WTC11 (cell line): ENCODE measurements around the gene AP5B1.

Source experiments
- CBFB ChIP-seq: sonication (generic); formaldehyde crosslinking; IDR thresholded peaks from 2 replicates; pipeline ENCODE4 v1.8.1; 2022; ENCODE audit warnings: mild to moderate bottlenecking, low read depth, missing genetic modification reagents
- CTCF ChIP-seq: fragments of 200-600 bp; IDR thresholded peaks from 2 replicates; pipeline ENCODE4 v1.8.0; 2022; ENCODE audit warnings: antibody characterized with exemption
- GTF2I ChIP-seq: fragments of 250-450 bp; sonication (Bioruptor Pico); conservative IDR thresholded peaks from 2 replicates; pipeline ENCODE4 v1.4.0; 2021; ENCODE audit warnings: mild to moderate bottlenecking
- JAZF1 ChIP-seq: fragments of 250-450 bp; sonication (Bioruptor Pico); IDR thresholded peaks from 2 replicates; pipeline ENCODE4 v1.9.0; 2021; ENCODE audit warnings: moderate library complexity, mild to moderate bottlenecking, inconsistent platforms
- JUN ChIP-seq: sonication (generic); formaldehyde crosslinking; IDR thresholded peaks from 2 replicates; pipeline ENCODE4 v1.8.0; 2023; ENCODE audit warnings: mild to moderate bottlenecking, missing genetic modification reagents
- MAX ChIP-seq: sonication (generic); formaldehyde crosslinking; IDR thresholded peaks from 2 replicates; pipeline ENCODE4 v1.8.0; 2022; ENCODE audit warnings: mild to moderate bottlenecking, missing genetic modification reagents
- NR3C1 ChIP-seq: sonication (generic); formaldehyde crosslinking; conservative IDR thresholded peaks from 2 replicates; pipeline ENCODE4 v1.8.1; 2023; ENCODE audit warnings: low read depth, mild to moderate bottlenecking, missing genetic modification reagents
- RELA ChIP-seq: sonication (generic); formaldehyde crosslinking; IDR thresholded peaks from 2 replicates; pipeline ENCODE4 v1.8.1; 2022; ENCODE audit warnings: missing genetic modification reagents, mild to moderate bottlenecking, borderline replicate concordance

- TF ChIP-seq CTCF, result no peak
- no peak for TF ChIP-seq JAZF1 (CRISPR knock-in tag)
- no peak for TF ChIP-seq MAX (CRISPR knock-in tag)
- TF ChIP-seq CBFB (CRISPR knock-in tag), result no peak
- no peak for TF ChIP-seq RELA
- no peak for TF ChIP-seq NR3C1
- TF ChIP-seq JUN (CRISPR knock-in tag), result no peak
- TF ChIP-seq GTF2I (CRISPR knock-in tag), result no peak
Observed at GRCh38 chr11:65792456-65792855, 11.7 kb upstream of the AP5B1 start.
